SW 1271 (cell line): ENCODE results near the gene AUTS2.

Source experiments
- DNase-seq, 2 experiments: peaks; one replicate each; lab custom pipeline; 2025; lab: John Stamatoyannopoulos, UW

AUTS2 gene

DNA sequence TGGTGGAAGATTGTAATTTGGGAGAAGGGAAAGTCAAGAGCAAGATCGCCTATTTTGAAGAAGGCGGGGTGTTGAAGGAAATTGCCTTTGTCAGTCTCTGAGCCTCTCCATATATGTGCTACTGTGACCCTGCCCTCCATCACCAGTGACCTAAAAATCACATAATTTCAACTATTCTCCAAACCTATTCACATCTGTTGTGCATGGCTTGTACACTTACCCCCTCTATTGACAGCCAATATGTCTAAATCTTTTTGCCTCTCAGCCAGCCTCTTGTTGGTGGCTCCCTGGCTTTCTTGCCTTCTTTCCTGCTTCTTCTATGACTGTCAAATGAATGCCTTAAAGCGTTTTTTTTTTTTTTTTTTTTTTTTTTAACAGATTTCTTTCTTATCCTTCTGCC lies 295.6 kb downstream of the AUTS2 start:
- DNase-seq = no peak

- no peak for DNase-seq
Measured at GRCh38 chr7:69895446-69895845, 297.2 kb downstream of the AUTS2 start.

DNA sequence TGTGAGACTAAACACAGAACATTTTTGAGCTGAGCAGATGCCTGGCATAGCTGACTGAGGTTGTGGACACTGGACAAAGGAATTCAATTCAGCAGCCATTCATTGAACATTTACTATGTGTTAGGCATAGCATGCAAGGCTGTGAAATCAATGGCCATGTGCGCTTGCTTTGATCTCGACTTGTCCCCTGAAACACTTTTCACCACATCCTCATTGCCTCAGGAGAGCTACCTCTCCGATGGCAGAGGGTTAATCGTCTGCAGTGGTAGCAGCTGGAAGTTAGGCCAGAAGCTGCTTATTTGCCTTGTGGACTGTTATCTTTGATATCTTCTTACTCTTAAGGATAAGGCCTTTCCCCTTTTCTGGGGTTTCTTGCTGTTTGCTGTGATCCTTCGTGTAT lies 297.8 kb downstream of the AUTS2 start:
- no peak for DNase-seq

- no peak for DNase-seq
Measured at GRCh38 chr7:69898189-69898588, 299.9 kb downstream of the AUTS2 start.

GRCh38 chr7:69903410-69903809 lies 305.1 kb downstream of the AUTS2 start:
- DNase-seq = no peak

DNA sequence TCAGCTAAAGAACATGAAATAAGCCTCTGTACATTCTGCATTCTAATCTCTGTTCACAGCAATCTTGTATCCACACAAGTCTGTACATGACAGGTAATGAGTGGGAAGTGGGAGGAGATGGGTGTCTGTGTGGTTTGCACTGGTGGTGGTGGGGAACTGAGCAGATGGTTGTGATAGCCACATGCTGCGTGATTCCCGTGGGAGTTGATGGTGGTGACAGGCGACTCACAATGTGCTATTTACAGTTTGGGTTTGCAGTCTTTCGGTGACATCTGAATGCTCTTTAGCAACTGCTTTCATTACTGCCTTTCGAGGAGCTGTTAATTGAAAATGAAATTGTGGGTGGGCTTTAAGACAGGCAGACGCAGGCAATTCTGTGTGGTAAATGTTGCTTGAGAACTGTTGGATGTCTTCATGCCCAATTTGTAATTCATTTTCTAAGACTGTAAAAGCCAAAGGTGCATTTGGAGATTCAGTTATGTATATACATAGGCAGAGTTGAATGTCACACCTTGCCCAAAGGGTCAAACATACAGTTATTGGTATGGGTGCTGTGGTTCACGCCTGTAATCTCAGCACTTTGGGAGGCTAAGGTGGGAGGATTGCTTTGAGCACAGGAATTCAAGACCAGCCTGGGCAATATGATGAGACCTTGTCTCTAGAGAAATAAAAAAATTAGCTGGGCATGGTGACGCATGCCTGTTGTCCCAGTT lies 308.2 kb downstream of the AUTS2 start:
- no peak for DNase-seq

GRCh38 chr7:69907720-69908119 lies 309.4 kb downstream of the AUTS2 start:
- no peak for DNase-seq

DNA sequence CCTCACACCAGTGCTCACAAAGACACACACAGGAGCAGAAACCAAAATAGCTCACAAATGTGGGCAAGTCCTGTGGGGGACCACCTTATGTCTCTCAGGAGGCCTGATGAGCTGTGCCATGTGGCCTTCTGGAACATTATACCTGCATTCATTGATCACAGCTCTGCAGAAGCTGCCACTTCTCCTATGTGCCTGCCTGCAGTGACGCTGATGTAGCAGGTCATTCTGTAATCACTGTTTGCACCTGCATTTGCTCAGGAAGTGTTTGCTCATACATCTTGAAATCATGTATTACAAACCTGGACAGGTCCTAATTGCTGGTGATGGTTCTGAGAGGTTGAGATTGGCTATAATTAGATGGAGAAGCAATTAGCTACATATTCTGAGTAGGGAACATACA lies 310.2 kb downstream of the AUTS2 start:
- DNase-seq = no peak

DNA sequence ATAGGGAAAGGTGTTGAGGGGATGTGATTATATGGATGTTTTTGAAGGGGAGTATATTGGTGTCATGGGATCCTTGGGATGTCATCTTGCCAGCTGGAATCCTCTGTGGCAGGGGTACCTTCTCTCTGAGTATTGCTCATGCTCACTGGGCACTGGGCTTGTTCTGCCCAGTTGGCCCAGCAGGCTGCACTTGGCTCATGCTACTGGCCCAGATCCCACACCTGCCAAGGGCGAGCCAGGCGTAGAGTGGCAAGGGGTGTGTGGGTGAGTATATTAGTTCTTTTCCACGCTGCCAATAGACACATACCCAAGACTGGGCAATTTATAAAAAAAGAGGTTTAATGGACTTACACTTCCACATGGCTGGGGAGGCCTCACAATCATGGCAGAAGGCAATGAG lies 311.9 kb downstream of the AUTS2 start:
- DNase-seq = no peak

GRCh38 chr7:69911337-69911736 lies 313.1 kb downstream of the AUTS2 start:
- DNase-seq = no peak

DNA sequence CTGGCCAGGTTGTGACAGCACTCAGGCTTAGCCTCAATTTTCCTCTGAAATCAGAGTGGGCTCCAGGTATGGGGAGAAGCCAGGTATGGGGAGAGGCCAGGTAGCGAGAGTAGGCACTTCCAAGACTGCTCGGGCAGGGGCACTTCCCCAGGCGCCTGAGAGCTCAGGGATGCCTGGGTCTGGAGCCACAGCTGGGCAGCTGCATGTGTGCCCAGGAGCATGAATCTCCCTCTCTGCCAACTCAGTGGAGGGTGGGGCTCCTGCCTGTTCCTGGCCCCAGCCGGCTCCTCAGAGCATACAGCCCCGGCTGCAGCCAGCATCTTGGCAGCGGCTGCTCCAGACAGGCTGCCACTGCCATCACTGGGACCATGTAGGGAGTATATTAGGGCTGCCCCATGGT lies 313.9 kb downstream of the AUTS2 start:
- DNase-seq = no peak

DNA sequence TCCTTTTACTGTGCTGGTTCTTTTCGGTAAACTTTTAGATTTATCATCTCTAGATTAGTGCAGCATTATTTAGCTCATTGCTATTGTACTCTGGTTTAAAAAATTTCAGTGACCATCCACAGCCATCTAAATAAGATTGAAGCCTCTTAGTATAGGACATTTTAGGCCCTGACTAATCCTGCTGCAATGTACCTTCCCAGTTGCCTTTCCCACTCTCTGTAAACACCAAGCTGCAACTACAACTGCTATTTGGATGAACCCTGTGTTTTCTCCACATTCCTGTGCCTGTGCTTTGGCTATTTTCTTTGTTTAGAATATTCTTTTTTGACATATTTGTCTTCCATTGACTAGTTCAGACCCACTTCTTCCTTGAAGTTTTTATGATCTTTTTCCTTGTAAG lies 314.6 kb downstream of the AUTS2 start:
- DNase-seq = no peak

DNA sequence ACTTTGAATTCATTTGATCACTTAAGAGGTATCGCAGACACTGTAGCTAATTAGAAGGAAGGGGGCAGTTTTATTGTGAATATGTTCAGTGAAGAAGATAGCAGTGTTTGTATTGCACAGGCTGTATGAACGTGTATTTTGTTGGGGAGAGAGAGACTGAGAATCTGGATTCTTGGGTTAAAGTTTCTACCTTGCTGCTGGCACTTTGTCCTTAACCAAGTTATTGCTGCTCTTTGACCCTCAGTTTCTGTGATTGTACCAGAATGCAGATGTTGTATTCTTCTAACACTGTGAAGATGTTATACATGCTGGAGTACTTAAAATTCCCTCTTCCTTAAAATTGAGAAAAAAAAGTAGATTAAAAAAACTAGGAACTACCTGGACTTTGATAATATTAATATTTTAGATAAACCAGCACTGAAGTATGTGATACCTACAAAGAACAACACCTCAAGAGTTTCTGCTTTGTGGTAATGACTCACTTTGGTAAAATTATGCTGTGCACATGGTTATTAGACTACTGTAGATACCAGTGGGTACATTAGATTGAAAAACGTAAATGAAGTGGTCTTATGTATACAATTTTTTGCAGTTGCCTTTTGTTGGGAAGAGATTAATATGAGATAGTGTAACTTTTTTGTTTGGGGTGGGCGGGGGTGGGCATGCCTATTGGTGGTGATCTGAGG lies 321.3 kb downstream of the AUTS2 start:
- no peak for DNase-seq

- DNase-seq = no peak
Measured at GRCh38 chr7:69920797-69921196, 322.5 kb downstream of the AUTS2 start.

- DNase-seq = no peak
Measured at GRCh38 chr7:69922026-69922803, 323.9 kb downstream of the AUTS2 start.

DNA sequence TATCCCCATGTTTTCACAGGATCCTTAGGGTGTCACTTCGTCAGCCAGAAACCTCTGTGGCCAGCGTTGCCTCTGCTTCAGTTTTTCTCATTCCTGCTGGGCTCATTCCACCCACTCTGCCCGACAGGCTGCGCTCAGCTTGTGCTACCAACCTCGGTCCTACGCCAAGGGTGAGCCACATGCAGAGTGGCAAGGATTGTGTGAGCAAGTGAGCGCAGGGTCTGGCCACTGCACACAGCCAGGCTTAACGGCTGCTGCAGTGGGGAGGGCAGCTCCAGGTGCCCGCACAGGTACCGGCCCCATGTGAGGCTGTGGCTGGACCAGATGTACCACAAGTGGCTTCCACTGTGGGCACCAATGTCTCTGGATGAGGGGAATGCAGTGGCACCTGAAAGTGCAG lies 329.2 kb downstream of the AUTS2 start:
- no peak for DNase-seq

GRCh38 chr7:69928621-69929020 lies 330.3 kb downstream of the AUTS2 start:
- DNase-seq = no peak

- DNase-seq = no peak
Measured at GRCh38 chr7:69929622-69930021, 331.3 kb downstream of the AUTS2 start.

DNA sequence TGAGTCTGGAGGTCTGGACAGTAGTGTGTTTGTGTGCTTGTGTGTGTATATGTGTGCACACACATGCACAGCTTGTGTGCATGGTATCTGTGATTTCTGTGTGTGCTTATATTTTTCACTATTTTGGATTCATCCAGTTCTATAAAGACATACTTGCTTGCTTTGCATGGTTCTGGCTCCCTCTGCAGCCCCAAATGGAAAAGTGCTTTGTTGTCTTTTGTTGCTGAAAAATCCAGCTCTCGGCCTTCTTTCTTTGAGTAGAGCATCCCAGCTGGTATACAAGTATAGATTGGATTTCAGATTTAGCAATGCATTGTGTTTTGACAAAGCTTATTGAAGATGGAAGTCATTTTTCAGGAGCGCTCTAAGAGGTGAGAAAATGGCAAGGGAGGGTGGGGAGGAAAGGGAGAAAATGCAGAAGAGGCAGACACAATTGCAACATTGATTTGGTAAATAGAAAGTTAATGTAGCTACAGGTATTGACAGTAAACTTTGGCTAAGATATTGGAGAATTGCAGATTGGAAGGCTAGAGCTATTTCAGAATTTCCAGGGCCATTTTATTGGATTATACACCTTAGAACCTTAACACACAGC lies 333.9 kb downstream of the AUTS2 start:
- no peak for DNase-seq

GRCh38 chr7:69934144-69934903 lies 336.0 kb downstream of the AUTS2 start:
- no peak for DNase-seq

DNA sequence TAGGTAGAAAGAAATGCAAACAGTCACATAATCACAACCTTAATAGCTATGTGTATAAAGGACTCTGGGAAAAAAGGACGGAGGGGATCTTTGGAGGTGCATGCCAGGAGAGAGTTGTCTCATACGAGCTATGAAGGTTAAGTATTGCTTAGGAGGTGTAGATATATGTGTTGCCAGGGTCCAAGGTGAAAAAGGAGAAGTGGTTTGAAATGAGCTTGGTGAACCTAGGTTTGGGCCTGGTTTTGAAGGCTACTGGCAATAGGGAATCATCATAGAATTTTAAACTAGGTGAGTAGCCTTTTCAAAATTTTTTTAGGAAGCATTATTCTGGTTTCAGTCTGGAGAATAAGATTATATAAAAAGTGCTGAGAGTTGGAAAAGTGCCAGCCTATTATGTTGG lies 336.8 kb downstream of the AUTS2 start:
- DNase-seq = no peak

DNA sequence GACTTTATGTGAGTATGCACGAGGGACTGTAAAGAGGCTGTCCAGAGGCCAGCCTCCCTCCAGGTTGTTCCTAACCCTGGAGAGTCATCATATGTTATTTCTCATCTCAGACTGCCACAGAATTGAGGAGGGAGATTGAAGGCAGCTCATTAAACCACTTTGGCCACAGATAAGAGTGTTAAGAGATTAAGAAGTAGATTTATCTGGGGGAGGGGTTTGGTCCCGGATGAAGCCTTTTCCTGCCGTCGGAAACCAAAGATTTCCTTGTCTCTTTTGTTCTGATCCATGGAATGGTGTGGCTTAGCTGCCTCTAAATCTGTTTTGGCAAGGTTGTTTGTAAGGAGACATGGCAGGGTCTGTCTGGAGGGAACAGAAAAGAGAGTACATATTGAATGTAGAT lies 338.8 kb downstream of the AUTS2 start:
- DNase-seq = no peak
